Vagina (tissue), 2 donors: ENCODE measurements around the gene UBE2E2.

Experiments used
- CTCF ChIP-seq, 3 experiments: fragments of 450-650 bp in 2 of 3; fragments of 200-600 bp in 1 of 3; sonication (generic) in 1 of 3; IDR thresholded peaks; one replicate each; pipeline ENCODE4 v1.5.1; 2017 to 2019; ENCODE audit warnings: antibody characterized with exemption in 3 of 3, mild to moderate bottlenecking in 2 of 3, moderate library complexity in 2 of 3
- POLR2AphosphoS5 ChIP-seq, 2 donors: sonication (generic); formaldehyde crosslinking; IDR thresholded peaks; one replicate each; pipeline ENCODE4 v1.9.0; 2017; ENCODE audit warnings: antibody characterized with exemption in 2 of 2, mild to moderate bottlenecking in 2 of 2, low read depth in 1 of 2; ENCODE audit not compliant: insufficient read depth in 1 of 2

- TF ChIP-seq CTCF (IDR thresholded peaks at IDR 0.05), result no peak
- no peak for TF ChIP-seq POLR2AphosphoS5 (IDR thresholded peaks at IDR 0.05; ENCODE audit: insufficient read depth in 1 of 2, low read depth in 1 of 2)
Observed at GRCh38 chr3:23479026-23479425, 275.9 kb downstream of the UBE2E2 start.
